UCSD-AML1 (cell line): ENCODE data around the gene LCAT.

ENCODE experiments used
- DNase-seq: peaks from one replicate; lab custom pipeline; 2025; ENCODE audit not compliant: unreplicated experiment; lab: John Stamatoyannopoulos, UW

LCAT gene

GRCh38 chr16:67969254-67970039, 25.5 kb upstream of the LCAT start:
- no peak for DNase-seq

- peak; percentile 42 for DNase-seq
Measured at GRCh38 chr16:67968400-67969253, 24.7 kb upstream of the LCAT start, which contains the start of gene SLC12A4. TSS of gene SLC12A4 (minus strand) at chr16:67968637. CDS start at chr16:67968553, 84 bp downstream.

GRCh38 chr16:67967958-67968399, 24.1 kb upstream of the LCAT start:
- DNase-seq = no peak

DNA sequence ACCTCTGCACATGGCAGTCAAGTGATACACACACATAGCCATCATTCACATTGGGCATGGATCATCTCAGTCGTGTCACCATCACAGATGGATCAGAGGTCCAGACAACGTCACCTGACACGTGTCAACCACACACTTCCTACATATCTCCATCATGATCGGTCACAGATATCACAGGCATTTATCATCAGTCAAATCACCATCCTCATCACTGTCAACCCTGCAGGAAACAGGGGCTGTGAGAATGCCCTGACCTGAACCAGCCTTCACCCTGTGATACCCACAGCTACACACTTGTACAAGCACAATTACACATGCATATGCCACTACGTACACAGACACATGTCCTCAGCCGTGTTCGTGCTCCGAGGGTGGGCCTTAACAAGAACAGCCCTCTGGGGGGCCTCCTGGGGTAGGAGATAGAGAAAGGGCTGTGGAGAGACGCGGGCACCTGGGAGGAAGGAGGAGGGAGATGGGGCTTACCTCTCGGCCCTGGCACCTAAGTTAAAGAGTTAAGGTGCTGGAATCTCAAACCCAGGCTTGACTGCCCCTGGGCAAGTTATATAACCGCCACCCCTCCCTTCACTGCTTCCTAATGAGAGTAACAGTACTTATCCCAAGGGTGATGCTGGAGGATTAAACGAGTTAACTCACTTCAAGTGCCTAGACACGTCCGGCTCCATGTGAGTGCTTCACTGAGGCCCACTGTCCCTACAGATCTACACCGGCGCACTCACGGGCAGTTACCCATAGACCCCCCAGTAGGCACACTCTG, 23.4 kb upstream of the LCAT start:
- no peak for DNase-seq

GRCh38 chr16:67966549-67967182, 22.7 kb upstream of the LCAT start:
- DNase-seq = peak; percentile 29

DNA sequence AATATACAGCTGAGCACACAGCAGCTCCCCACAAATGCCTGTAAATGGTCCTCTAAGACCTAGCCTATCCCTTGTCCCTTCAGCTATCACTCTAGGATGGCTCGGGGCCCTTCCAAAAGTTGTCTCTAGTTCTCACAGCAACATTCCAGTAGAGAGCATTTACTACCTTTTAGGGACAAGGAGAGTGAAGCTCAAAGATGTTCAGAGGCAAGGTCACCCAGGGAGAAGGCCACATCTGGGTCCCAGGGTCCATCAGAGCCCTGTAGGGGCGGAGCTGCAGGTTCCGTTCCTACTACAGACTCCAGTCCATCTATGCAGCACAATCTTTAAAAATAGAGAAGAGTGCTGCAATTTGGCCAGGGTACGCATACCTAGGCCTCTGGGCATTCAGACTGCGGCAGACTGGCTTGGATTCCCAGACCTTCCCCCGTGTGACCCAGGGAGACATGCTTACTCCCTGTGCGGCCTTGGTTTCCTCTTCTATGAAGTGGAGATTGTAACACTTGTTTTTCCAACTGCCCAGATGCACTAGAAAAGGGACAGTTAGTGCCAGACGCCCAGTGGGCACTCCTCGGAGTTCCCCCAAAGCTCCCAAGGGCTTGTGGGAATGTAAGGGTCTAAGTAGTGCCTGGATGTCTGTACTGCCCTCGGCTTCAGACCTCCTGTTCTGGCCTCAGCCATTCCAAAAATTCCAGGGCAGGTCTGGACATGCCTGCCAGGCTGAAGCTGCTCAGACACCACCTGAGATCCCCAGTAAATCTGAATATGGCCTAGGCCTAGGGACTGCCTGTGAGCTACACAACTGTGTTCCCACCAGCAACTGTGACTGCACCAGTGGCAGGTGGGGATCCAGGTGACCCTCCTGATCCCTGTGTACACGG, 22.0 kb upstream of the LCAT start:
- no peak for DNase-seq

- no peak for DNase-seq
Measured at GRCh38 chr16:67964477-67965131, 20.7 kb upstream of the LCAT start.

- DNase-seq = no peak
Measured at GRCh38 chr16:67963662-67964321, 19.9 kb upstream of the LCAT start.

DNA sequence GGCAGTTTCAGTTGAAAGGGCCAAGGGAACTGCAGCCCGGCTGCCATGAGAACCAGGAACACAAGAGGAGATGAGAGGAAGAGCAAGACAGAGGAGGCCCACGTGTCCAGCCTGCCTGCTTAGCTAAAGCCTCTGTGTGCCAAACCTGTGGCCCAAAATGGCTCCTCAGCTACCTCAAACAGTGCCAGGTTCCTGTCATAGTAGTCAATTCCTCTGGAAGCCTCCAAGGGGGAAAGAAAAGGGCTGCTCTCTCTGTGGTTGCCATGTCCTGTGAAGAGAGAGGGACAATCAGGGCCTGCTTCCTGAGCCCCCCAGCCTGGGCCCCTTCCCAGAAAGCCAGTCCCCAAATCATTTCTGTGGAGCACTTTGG, 19.4 kb upstream of the LCAT start:
- DNase-seq = no peak

DNA sequence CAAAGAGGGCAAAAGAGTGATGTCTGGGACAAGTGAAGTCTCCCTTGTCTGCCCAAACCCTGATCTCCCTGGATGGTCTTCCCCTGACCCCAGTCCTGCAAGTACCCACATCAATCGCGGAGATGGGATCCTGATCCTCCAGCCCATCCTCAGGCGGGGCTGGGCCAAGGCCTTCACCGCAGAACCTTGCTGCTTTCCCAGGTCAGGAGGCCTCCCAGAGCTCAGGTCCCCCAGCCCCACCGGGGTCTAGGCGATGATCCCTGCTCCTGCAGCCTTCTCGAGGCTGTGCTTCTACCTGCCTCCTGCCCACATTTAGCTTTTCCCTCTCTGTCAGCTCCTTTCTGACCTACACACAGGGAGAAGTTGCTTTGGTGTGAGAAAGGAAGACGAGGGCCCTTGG, 18.2 kb upstream of the LCAT start:
- DNase-seq = no peak

DNA sequence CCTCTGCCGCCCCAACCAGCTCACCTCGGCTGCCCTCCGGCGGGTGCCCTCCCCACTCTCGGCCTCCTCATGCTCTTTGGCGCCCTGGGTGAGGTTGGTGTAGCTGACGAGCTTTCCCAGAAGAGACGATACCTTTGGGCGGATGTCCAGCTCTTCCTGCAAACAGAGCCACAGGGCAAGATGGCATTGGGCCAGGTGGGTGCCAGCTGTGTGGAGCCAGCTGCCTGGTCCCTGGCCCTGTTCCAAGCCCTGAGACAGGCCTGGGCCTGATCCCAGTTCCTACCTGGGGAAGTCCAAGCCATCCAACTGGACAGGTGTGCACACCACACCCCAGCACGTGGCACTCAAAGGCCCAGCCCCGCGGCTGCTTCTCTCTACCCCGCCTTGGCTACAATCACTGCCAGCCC, 17.6 kb upstream of the LCAT start:
- no peak for DNase-seq

- DNase-seq = no peak
Measured at GRCh38 chr16:67959536-67960329, 15.8 kb upstream of the LCAT start.

GRCh38 chr16:67957622-67958021, 13.7 kb upstream of the LCAT start:
- no peak for DNase-seq

DNA sequence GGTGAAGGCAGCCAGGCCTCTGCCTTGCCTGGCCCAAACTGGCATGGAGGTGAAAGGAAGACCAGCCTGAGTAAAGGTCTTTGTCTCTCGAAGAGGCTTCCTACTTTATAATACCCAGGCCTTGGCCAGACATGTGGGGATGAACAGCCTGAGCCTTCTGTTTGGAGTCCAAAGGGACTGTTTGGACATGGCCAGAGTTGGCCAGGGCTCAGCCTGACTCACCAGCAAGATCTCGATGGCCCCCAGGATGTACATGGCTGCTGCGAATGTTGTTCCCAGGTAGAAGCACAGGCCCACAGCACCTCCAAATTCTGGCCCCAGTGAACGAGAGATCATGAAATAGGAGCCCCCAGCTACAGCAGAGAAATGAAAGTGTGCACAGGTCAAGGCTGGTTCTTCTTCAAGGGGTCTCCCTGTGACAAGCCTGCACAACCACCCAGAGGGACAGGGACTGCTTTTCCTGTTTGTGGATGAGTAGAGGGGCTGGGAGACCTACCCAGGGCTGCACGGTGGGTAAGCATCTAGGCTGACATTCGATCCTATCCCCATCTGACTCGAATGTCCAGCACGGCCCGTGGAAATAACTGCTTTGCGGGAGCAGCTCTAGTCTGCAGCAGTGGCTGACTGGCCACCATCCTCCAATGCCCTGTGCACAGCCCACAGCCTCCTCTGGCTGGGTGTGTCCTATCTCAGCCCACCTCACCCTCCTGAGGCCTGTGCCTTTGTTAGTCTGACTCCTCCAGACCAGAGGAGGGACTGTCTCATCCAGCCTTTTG, 10.7 kb upstream of the LCAT start:
- no peak for DNase-seq

- DNase-seq = no peak
Measured at GRCh38 chr16:67953641-67954375, 9.9 kb upstream of the LCAT start.

GRCh38 chr16:67951485-67951884, 7.6 kb upstream of the LCAT start:
- DNase-seq = no peak
